KG1 (cell line): ENCODE data around the gene TSPAN10.
"Not testable (repeated sequence)": the region's sequence is repeated elsewhere in the genome, so short reads cannot be mapped to it uniquely, and the experiment has no call there.

Experiments used
- DNase-seq: peaks from one replicate; lab custom pipeline; 2025; lab: John Stamatoyannopoulos, UW

Gene TSPAN10

DNA sequence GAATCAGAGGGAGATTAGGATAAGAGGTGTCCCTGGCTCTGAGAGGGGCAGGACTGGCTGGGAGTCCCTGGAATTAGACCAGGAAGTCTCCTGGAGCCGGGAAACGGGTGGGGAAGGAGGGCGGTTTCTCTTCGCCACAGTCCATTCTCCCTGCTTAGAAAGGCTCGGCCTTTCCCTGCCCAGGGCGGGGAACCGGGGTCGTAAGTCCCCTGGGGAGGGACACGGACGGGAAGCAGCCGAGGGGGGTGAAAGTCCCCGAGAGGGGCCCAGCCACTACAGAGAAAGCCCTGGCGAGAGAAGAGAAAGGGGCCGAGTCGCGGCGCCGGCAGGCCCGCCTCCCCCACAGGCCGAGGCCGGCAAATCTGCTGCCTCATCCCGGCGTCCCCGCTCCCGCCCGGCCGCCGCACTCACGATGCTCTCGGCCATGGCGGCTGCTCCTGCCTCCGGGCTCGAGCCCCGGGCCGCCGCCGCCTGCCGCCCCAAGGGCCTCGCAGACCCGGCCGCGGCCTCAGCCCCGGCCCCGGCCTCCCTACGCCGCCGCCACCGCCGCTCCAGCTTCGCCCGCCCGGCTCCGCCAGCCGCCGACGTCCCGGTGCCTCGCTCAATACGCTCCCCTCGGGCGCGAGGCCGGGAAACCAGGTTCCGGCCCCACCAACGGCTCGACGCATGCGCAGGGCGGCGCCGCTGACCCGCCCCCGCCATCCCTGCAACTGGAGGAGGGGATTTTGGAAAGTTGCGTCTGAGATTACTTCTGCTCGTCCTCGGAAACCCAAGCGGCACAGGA, at the start of gene TSPAN10, which contains the start of gene NPLOC4:
Gene TSPAN10 (plus strand): TSS at position 692 of the 784 bp plus-strand sequence. CDS start 5,217 bp downstream, outside the sequence.
Gene NPLOC4 (minus strand): TSS at position 608 of the 784 bp plus-strand sequence. CDS start 182 bp downstream, at position 426.
- peak; percentile 35 for DNase-seq

DNA sequence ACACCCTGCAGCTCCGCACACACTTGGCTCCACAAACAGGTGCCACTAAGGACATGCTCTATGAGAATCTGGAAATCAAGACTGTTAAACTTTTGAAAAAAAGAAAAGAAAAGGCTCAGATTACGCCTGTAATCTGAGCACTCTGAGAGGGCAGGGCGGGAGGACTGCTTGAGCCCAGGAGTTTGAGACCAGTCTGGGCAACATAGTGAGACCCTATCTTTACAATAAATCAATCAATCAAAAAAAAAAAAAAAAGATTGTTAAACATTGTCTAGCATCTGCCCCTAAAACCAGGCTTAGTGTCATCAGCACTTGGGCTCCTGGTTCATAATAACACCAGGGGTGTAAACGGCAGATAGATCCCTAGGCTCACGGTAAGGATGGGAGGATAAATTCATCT, 47.4 kb upstream of the TSPAN10 start:
- no peak for DNase-seq

DNA sequence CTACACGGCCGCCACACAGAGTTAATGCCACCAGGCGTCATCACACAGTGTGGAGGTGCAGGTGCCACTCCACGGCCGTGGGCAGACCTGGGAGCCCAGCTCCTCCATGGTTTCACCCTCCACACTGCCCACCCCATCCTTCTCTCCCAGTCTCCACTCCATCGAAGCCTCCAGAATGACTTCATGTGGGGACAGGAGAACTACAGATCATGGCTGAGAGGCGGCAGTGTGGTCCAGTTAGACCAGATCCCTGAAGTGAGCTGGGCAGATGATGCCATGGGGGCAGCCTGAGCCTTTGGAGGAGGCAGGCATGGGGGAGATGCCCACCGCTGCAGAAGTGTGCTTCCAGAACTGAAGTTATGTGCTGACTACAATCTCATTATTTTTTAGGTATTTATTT, 46.9 kb upstream of the TSPAN10 start:
- DNase-seq = no peak

DNA sequence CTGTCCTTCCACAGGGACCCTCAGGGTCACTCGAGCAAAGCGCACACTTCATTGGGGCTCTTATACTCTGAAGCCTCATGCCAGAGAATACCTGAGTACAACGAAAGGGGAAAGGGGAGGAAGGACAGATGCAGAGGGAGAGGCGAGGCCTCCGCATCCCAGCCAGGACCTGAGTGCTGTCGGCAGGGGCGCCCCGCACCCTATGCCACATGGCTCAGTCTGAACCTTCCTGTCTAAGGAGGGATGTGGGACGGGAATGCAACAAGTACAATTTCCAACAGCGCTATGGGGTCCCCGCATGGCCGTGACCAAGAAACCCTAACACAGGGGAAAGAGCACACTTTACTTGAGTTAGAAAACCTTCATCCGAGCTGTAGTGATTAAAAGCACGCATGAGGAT, 45.0 kb upstream of the TSPAN10 start:
- DNase-seq = no peak

DNA sequence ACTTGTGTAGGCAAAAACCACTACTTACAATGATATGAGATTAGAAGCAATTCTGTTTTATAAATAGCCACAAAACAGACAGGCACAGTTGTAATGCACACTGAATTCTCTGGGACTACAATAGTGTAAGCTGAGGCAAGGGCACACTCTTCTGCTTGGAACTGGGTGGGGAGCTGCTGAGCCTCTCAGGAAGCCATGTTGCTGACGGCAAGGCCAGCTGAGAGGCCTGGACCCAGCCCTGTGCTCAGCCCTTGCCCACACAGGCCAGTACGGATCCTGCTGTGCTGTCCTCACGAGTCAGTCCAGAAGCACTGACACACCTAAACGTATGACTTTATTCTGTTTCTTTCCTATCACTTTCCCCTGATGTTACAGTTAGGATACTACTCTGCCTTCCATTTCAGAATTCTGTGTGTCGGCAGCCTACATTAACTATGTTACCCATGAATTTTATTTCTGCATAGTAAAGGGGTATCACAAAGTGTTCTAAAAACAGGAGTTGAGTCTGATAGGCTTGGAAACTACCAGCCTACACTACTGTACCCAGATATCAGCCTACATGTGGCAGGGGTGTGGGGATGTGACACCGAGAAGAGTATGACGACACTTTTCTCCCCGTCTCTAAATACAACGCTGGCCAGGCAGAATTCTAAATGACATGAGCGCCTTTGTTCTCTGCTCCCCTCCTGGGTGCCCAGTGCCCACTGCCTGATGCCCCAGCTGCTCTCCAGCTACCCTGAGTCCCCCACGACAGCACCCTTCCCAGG, 43.7 kb upstream of the TSPAN10 start:
- DNase-seq = no peak

DNA sequence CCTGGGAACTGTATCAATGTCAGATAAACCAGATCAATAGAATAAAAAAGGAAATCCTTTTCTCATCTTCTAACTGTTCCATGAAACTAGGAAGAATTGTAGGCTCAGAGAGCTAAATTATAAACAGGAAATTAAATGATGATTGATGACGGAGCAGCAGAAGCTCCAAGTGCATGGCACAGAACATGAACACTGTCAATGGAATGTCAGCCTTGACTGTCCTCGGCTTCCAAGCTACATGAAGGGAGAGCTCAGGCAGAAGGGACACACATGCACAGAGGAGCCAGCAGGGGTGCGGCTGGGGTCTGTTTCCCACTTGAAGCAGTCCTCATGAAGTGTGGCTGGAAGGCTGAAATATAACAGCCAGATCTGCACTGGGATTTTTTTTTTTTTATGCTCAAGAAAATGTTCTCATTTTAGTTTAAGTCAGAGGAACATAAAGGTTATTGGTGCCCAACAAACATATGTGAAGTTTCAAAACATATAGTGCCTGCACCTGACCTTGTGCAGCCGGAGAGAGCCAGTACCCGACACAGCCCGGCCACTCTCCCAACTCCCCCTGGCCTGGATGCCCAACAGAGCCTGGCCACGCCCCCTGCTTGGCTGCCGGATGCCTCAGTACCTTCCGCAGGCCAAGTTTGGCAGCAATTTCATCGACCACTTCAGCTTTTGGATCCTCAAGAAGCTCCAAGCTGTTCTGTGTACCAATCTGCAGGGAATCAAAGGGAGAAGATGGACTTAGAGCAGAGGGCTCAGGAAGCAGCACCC, 37.1 kb upstream of the TSPAN10 start:
- DNase-seq = no peak

DNA sequence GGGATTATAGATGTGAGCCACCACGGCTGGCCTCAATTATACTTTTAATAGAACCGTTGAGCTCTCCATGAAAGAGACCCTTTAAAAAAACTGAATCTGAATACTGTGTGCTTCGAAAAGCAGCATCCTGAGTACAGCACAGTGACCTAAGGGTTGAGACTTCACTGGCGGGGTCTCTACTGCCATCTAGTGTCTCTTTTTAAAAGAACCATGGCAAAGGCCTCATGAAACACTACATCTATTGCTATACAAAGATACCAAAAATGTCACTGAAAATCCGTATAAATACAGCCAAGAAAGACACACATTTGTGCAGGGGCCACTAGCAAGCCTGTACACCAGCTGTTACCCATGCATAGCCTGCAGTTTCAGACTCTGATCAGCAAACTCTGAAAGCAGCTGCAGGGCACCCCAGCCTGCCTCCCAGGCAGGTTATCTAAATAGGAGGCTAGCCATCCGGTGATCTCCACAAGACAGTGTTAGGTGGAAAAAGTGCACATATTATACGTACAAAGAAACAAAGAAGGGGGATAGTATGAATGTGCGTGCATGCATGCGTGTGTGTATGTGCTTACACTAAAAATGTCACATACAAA, 35.4 kb upstream of the TSPAN10 start:
- no peak for DNase-seq

DNA sequence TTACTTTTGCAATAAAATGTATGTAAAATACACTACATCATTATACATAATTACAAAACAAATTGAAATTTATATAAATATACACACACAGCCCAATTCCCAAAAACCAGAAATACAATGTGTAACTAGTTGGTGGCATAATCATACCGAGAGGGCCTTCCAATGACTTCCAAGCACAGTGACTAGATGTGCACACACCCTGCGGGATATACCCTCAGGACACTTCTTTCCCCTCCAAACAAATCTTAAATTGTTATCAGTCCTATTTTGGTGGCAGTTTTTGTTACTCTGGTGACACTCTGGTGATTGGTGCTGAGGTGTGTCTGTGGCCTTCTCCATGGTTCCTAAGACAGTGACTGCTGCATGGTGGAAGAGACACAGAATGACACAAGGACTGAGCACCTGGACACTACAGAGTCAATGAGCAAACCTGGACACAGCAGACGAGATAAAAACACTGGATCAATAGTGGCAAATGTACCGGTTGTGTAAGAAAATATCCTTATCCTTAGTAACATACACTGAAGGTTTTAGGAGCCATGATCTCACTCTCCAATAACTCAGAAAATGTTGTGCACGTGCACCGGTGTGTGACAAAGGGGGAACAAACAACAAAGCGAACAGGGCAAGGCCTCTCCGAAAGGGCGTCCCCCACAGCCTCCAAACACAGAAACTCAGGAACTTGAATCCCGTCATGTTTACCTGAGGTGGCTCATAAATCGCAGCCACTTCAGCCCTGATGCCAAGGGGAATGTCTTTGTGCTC, 33.0 kb upstream of the TSPAN10 start:
- DNase-seq = no peak

DNA sequence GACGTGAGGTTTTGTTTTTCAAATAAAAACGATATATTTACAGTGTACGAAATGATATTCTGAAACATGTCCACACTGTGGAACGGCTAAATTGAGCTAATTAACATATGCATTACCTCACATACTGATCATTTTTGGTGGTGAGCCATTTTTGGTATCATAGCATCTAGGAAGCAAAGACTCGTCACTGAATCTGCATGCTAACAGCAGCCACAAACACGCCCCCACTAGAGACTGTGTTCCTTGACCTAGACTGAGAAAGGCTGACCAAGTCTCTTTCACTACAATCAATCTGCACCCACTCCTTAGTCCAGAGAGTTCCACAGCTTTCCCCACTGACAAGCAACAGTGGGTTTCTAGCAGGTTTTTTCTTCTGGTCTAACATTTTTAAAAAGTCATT, 29.6 kb upstream of the TSPAN10 start:
- no peak for DNase-seq

DNA sequence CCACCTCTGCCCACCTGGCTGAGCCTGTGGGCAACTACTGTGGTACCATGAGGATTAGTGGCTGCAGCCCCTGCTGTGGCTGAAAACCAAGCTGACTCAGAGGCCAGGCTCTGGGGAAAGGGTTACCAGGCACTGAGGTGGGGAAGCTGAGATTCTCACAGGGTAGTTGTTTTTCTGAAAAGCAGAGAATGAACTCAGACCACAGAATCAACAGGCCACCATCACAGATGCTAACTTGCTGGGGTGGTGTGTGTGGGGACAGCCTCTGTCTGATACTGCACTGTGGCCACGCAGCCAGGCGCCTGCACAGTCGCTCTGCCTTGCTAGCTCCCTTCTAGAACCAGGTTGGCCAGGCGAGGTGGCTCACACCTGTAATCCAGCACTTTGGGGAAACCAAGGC, 28.9 kb upstream of the TSPAN10 start:
- DNase-seq = no peak

DNA sequence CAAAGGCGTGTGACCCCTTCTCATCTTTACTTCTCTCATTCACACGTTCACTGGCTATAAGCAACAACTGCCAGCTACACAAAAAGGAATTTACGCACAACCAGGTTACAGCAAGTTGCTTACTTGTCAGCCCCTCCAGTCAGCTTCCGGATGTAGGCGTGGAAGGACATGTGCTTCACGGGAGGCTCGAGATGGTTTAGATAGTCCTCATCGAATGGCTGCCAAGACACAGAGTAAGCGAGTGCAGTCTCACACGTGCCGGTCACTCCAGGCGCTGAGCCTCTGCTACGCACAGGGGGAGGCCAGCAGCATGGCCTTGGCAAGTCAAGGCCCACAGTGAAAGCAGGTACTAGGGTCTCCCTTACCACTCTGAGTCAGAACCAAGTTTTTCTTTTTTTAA, 28.4 kb upstream of the TSPAN10 start:
- DNase-seq = no peak

DNA sequence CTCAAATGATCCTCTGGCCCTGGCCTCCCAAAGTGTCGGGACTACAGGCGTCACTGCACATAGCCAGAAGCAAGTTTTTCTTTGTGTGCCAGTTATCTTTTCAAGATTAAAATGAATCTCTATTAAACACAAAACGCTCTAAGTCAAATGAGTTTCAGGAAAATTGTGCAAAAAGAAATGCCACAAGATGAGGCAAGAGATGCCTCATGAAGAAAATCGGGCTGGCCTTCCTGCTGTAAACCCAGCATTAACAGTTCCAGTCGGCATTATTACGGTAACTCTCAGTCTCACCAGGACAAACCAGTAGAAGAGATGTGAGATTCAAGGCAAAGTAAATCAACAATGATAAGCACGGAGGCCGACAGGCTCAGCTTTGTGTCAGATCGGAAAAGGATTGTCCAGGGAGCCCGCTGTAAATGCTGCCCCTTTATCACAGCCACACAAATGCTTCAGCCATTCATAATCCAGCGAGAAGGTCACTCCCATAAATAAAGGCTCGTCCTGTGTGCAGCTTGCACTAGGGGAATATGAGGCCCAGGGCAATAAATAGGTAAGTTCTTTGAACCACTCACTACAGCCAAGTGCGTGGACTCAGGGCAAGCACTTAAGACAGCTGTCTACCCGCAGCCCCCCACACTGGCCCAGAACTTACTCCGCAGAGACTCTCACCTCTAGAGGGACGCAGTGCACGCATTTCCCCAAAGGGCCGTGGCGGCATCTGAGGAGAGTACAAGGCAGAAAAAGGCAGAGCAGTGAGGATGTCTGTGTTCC, 27.3 kb upstream of the TSPAN10 start:
- no peak for DNase-seq

DNA sequence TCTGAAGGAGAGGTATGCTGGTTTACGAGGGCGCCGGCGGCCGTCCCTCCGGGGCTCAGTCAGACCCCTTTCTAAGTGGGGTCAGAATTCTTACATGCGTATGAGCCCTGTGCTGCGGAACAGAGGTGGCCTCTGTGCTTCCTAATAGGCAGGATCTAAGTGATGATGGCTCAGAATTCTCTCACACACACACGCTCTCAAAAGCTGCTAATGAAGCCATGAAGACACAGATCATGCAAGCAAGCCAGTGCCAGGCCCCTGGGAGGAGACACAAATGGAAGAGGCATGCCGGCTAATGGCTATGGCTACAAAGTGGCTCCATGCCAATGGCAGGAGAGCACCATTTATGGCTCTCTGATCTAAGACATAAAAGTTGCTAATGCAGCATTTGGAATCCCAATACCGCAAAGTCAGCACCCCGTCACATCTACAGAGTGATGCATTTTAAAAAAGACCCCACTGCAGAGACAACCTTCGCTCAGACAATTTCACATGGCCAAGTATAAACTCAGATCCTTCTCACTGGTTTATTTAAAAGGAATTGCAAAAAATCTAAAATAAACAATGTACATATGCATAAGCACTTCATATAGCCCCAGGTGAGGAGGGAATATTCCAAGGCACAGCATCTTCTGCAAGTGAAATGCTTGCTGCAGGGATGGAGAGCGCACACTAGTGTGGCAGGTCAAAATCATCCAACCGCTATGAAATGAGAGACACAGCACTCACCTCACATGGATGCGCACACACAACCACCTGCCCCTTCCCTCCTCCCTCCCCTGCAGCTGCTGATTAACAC, 24.6 kb upstream of the TSPAN10 start:
- no peak for DNase-seq

DNA sequence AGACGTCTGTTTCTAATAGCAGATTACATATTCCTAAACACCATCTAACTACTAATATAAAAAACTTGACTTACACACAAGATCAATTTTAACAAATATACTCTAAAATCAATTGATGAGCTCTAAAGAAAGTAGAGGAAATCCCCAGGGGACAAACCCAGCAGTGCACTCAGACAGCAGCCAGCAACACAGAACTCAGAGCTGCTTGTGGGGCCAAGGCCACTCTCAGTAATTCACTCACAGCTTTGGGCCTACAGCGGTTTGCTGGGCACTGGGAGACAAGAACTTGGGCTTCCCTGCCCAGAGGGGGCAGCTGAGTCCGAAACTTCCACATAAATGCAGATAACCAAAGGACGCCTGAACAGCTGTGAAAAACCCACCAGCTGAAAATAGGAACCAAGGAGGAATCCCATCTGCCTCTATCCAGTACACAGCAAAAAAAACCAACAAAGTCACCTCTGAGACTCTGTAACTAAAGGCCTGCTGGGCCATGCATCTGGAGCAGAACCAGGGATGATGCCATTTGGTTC, 21.5 kb upstream of the TSPAN10 start:
- DNase-seq = no peak

DNA sequence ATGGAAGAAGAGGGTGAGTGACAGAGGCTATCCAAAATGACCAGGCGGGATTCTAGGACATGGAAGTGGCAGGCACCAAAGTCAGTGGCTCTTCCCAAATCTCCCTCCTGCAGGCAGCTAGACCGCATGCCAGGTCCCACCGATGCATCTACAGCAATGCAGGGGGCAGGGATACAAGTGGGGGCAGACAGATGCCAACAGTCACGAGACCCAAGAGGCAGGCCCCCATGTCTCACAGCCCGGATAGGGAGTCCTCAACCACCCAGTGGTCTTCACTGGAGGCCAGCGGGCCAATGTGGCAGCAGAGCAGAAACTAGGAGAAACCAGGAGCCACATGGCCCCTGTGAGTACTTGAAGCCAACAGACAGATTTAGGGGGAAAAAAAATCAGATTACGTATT, 20.1 kb upstream of the TSPAN10 start:
- no peak for DNase-seq

DNA sequence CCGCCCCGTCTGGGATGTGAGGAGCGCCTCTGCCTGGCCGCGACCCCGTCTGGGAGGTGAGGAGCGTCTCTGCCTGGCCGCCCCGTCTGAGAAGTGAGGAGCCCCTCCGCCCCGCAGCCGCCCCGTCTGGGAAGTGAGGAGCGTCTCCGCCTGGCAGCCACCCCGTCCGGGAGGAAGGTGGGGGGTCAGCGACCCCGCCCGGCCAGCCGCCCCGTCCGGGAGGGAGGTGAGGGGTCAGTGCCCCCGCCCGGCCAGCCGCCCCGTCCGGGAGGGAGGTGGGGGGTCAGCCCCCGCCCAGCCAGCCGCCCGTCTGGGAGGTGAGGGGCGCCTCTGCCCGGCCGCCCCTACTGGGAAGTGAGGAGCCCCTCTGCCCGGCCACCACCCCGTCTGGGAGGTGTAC, 18.7 kb upstream of the TSPAN10 start:
- DNase-seq = not testable (repeated sequence)

DNA sequence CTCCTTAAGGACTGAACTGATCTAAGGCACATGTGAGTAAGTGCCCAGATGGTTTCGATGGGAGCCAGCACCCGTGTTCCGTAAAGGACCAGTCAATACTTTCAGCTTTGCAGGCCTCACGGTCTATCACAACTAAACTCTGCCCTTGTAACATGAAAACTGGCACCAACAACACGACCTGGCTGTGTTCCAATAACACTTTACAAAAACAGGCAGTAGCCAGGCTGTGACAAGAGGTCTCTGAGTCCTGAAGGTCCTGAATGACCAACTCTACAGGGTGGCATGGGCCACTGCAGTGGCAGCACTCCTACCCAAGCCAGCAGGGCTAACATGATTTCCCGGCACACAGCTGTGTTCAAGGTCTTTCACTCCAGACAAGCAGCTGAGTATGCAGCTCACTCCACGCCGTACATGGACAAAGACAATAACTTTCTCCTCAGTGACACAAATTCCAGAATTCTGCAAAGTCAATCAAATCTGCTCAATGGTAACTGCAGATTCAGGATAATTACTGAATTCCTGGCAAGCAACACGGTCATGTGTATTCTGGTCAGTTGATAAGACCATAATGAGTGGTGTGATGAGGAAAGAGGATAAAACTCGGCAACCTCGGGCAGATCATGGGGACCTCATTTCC, 15.4 kb upstream of the TSPAN10 start:
- DNase-seq = no peak

DNA sequence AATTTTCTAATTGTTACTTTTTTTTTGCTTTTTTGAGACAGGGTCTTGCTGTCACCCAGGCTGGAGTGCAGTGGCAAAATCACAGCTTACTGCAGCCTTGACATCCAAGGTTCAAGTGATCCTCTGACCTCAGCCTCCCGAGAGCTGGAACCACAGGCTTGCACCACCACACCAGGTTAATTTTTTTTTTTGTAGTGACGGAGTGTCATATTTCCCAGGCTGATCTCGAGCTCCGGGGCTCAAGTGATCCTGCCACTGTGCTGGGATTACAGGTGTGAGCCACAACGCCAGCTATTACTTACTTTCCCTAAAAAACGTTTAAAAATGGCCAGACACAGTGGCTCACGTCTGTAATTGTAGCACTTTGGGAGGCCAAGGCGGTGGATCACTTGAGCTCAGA, 6.7 kb upstream of the TSPAN10 start:
- DNase-seq = no peak

DNA sequence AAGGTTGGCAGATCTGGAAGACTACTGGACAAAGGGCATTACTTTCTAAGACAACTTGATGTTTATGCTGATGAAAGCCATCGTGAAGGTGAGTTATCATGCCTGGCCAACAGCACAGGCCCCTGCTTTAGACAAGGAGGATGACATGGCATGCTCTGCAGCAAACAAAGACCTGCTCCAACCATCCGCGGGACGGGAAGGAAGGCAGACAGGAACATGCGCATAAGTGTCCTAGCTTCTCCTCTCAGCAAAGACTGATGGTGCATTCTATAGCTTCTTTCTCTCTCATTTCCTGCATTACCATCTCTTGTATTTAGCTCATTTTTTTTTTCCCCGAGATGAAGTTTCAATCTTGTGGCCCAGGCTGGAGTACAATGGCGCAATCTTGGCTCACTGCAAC, 5.5 kb upstream of the TSPAN10 start:
- DNase-seq = no peak
